ENCODE results near the gene EMSY.
"Not testable (repeated sequence)": the region's sequence is repeated elsewhere in the genome, so short reads cannot be mapped to it uniquely, and the experiment has no call there.

Gene EMSY

GRCh38 chr11:76444384-76445120, at the start of gene EMSY:
EMSY (plus strand) TSS chr11:76445018; CDS start chr11:76446939, 1,921 bp downstream.
- TF ChIP-seq CTCF (IDR thresholded peaks at IDR 0.05) (no peak), ZFX (IDR thresholded peaks at IDR 0.05; ENCODE audit: borderline replicate concordance) (no peak)

GRCh38 chr11:76395296-76395695, 49.5 kb upstream of the EMSY start:
- no peak for TF ChIP-seq ZFX (IDR thresholded peaks at IDR 0.05; ENCODE audit: borderline replicate concordance)
- TF ChIP-seq CTCF (IDR thresholded peaks at IDR 0.05): no peak
- no peak overlapping the region for H3K27ac ChIP-seq

More at GRCh38 chr11:76444384-76445120, at the start of gene EMSY:
- H3K27ac ChIP-seq: peak within 1 kb of the TSS; percentile 86

GRCh38 chr11:76397383-76397782, 47.4 kb upstream of the EMSY start:
- H3K27ac ChIP-seq: no peak overlapping the region
- TF ChIP-seq CTCF (IDR thresholded peaks at IDR 0.05) (no peak), ZFX (IDR thresholded peaks at IDR 0.05; ENCODE audit: borderline replicate concordance) (no peak)

GRCh38 chr11:76400967-76401366, 43.9 kb upstream of the EMSY start:
- no peak overlapping the region for H3K27ac ChIP-seq
- no peak for TF ChIP-seq CTCF (IDR thresholded peaks at IDR 0.05)
- TF ChIP-seq ZFX (IDR thresholded peaks at IDR 0.05; ENCODE audit: borderline replicate concordance): no peak

GRCh38 chr11:76401484-76401883, 43.3 kb upstream of the EMSY start:
- not testable (repeated sequence) for H3K27ac ChIP-seq

GRCh38 chr11:76406359-76406758, 38.5 kb upstream of the EMSY start:
- TF ChIP-seq ZFX (IDR thresholded peaks at IDR 0.05; ENCODE audit: borderline replicate concordance) (no peak), CTCF (IDR thresholded peaks at IDR 0.05) (no peak)

GRCh38 chr11:76408171-76408965, 36.5 kb upstream of the EMSY start:
- H3K27ac ChIP-seq: no peak overlapping the region
- no peak for TF ChIP-seq CTCF (IDR thresholded peaks at IDR 0.05)
- no peak for TF ChIP-seq ZFX (IDR thresholded peaks at IDR 0.05; ENCODE audit: borderline replicate concordance)

More at GRCh38 chr11:76406359-76406758, 38.5 kb upstream of the EMSY start:
- H3K27ac ChIP-seq: no peak overlapping the region

Data from 22Rv1 (cell line).